Breast epithelium (tissue), 4 donors: Measurements from ENCODE around the gene FER. TPM values are rescaled to one million over a fixed set of nuclear protein-coding genes. Genes with fewer than 3 reads are reported as not detected.

ENCODE experiments used
- DNase-seq, 2 donors: peaks; one replicate each; pipeline ENCODE4 v3.0.0-alpha.2; 2019; ENCODE audit warnings: low spot score in 2 of 2
- H3K27ac ChIP-seq, 2 donors: fragments of 200-600 bp; sonication (generic) in 1 of 2; one replicate each; pipeline ENCODE4 v1.5.1; 2016 to 2019; ENCODE audit warnings: mild to moderate bottlenecking in 1 of 2
- H3K27me3 ChIP-seq, 2 donors: fragments of 200-600 bp; sonication (generic) in 1 of 2; one replicate each; pipeline versions ENCODE4 v1.5.1 to v1.6.0; 2017 to 2019; ENCODE audit warnings: control low read depth in 1 of 2, mild to moderate bottlenecking in 1 of 2
- H3K36me3 ChIP-seq: fragments of 200-600 bp; one replicate; pipeline ENCODE4 v1.5.1; 2019
- H3K4me1 ChIP-seq, 2 donors: fragments of 200-600 bp; sonication (generic); one replicate each; pipeline ENCODE4 v1.5.1; 2016 to 2019; ENCODE audit warnings: control low read depth in 1 of 2
- H3K4me3 ChIP-seq, 3 donors: fragments of 200-600 bp; sonication (generic); 1 replicate in 2 of 3; 2 replicates in 1 of 3; pipeline ENCODE4 v1.5.1; 2016 to 2019; ENCODE audit warnings: mild to moderate bottlenecking in 3 of 3, moderate library complexity in 2 of 3
- H3K9me3 ChIP-seq, 2 donors: fragments of 200-600 bp; sonication (generic) in 1 of 2; one replicate each; pipeline ENCODE4 v1.5.1; 2016 to 2019; ENCODE audit warnings: control low read depth in 1 of 2
- POLR2A ChIP-seq: fragments of 450-650 bp; IDR thresholded peaks from one replicate; pipeline ENCODE4 v1.6.1; 2016; ENCODE audit warnings: antibody characterized with exemption, mild to moderate bottlenecking, moderate library complexity
- POLR2AphosphoS5 ChIP-seq, 3 donors: sonication (generic); formaldehyde crosslinking; IDR thresholded peaks; one replicate each; pipeline ENCODE4 v1.6.1; 2017; ENCODE audit warnings: antibody characterized with exemption in 3 of 3
- intact Hi-C: fragments of 100-400 bp; cut with DNase I; formaldehyde crosslinking; loops from one replicate; pipeline ENCODE4 v1.15.1; 2023; ENCODE audit warnings: low total_unique reads
- total RNA-seq, 3 donors: library from RNA; depleted of rRNA; stranded (reverse); fragments of >200 nt; gene quantifications; one replicate each; pipeline ENCODE4 v1.1.0, GENCODE V29; 2016
- TF ChIP-seq, protein P1 (sequence below), 3 donors: fragments of 450-650 bp; IDR thresholded peaks; one replicate each; pipeline ENCODE4 v1.5.1; 2016 to 2017; ENCODE audit warnings: antibody characterized with exemption in 3 of 3, mild to moderate bottlenecking in 3 of 3, moderate library complexity in 3 of 3

FER gene
- total RNA-seq, 3 donors from 2014 or later: 24.3 to 27.8 (median 27.2) TPM

- Histone ChIP-seq H3K9me3 (no peaks in the 10 kb centered on the region), H3K27me3 (no peaks in the 10 kb centered on the region), H3K27ac (no peak overlapping the region), H3K4me3 (no peak overlapping the region), H3K4me1 (no peaks in the 10 kb centered on the region), H3K36me3 (no peaks in the 10 kb centered on the region)
- DNase-seq: no peak
- no peak for TF ChIP-seq POLR2AphosphoS5 (IDR thresholded peaks at IDR 0.05)
- TF ChIP-seq, protein P1, sequence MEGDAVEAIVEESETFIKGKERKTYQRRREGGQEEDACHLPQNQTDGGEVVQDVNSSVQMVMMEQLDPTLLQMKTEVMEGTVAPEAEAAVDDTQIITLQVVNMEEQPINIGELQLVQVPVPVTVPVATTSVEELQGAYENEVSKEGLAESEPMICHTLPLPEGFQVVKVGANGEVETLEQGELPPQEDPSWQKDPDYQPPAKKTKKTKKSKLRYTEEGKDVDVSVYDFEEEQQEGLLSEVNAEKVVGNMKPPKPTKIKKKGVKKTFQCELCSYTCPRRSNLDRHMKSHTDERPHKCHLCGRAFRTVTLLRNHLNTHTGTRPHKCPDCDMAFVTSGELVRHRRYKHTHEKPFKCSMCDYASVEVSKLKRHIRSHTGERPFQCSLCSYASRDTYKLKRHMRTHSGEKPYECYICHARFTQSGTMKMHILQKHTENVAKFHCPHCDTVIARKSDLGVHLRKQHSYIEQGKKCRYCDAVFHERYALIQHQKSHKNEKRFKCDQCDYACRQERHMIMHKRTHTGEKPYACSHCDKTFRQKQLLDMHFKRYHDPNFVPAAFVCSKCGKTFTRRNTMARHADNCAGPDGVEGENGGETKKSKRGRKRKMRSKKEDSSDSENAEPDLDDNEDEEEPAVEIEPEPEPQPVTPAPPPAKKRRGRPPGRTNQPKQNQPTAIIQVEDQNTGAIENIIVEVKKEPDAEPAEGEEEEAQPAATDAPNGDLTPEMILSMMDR (IDR thresholded peaks at IDR 0.05): no peak
- no peak for TF ChIP-seq POLR2A
- intact Hi-C loops: no loop called here
These were observed 176.8 kb downstream of the FER start for GRCh38 chr5:108924457-108924961.

DNA sequence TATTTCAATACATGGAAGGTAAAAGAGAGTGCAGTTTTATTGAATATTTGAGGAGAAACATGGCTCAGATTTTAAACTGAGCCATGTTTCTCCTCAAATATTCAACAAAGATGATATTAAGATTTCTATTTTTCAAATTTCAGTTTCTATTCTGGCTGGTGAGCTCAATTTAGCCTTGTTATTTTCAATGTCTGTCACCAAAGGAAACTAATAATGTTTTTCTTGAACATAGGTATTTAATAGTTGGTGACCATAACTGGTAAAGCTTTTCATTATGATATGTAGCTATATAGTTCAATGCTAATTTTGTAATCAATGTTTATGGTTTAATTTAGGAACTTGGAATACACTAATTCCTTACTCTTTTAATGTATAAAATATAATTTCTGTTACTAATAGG is 177.4 kb downstream of the FER start:
- H3K9me3 ChIP-seq: no peaks in the 10 kb centered on the region
- no peak for TF ChIP-seq POLR2AphosphoS5 (IDR thresholded peaks at IDR 0.05)
- TF ChIP-seq, protein P1 (IDR thresholded peaks at IDR 0.05): no peak
- no peak for TF ChIP-seq POLR2A
- DNase-seq: no peak
- H3K27ac ChIP-seq: no peak overlapping the region
- H3K4me1 ChIP-seq: no peaks in the 10 kb centered on the region
- no peaks in the 10 kb centered on the region for H3K27me3 ChIP-seq
- intact Hi-C loops: no loop called here
- no peaks in the 10 kb centered on the region for H3K36me3 ChIP-seq
- no peak overlapping the region for H3K4me3 ChIP-seq

DNA sequence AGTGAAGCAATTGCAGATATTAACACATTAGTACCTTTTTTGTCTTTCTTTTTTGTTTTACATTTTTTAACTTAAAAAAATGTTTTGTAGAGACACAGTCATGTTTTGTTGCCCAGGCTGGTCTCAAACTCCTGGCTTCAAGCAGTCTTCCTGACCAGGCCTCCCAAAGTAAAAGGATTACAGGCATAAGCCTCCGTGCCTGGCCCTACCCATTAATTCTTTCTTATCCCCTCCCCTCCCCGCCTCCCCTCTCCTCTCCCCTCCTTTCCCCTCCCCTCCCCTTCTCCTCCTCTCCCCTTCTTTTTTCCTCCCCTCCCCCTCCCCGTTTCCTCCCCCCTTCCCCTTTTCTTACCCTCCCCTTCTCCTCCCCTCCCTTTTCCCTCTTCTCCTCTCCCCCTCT is 182.4 kb downstream of the FER start:
- no peaks in the 10 kb centered on the region for H3K27me3 ChIP-seq
- DNase-seq: no peak
- no peak overlapping the region for H3K27ac ChIP-seq
- no peak overlapping the region for H3K4me3 ChIP-seq
- intact Hi-C loops: no loop called here
- TF ChIP-seq POLR2AphosphoS5 (IDR thresholded peaks at IDR 0.05): no peak
- TF ChIP-seq, protein P1 (IDR thresholded peaks at IDR 0.05): no peak
- H3K9me3 ChIP-seq: peaks cover 0 to 5% of the 10 kb centered on the region in 2 donors
- H3K4me1 ChIP-seq: no peaks in the 10 kb centered on the region
- no peaks in the 10 kb centered on the region for H3K36me3 ChIP-seq

DNA sequence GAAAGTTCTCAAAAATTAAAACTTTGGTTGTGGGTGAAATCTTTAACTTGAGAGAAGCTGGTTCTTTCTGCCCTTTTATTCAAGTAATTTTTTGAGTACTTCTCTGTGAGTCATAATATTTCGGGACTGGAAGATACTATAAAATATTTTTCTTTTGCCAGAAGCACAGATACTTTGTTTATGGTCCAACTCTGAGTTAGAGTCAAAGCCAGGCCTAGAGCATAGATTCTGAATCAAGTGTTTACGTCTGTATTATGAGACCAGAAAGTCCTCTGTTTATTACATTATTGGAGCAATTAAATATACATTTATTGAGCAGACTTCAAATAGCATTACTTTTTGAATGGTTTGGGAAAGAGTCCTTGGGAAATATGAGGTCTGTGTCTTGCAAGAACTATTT is 187.9 kb downstream of the FER start:
- no peaks in the 10 kb centered on the region for H3K4me1 ChIP-seq
- no peak for DNase-seq
- H3K4me3 ChIP-seq: no peak overlapping the region
- intact Hi-C loops: no loop called here
- H3K27ac ChIP-seq: no peak overlapping the region
- peaks cover 0 to 5% of the 10 kb centered on the region in 2 donors for H3K9me3 ChIP-seq
- H3K27me3 ChIP-seq: no peaks in the 10 kb centered on the region
- H3K36me3 ChIP-seq: no peaks in the 10 kb centered on the region
- TF ChIP-seq POLR2AphosphoS5 (IDR thresholded peaks at IDR 0.05): no peak
- TF ChIP-seq, protein P1 (IDR thresholded peaks at IDR 0.05): no peak
- TF ChIP-seq POLR2A: no peak

- H3K27ac ChIP-seq: no peak overlapping the region
- intact Hi-C loops: no loop called here
- H3K9me3 ChIP-seq: peaks cover 0 to 5% of the 10 kb centered on the region in 2 donors
- no peak overlapping the region for H3K4me3 ChIP-seq
- H3K4me1 ChIP-seq: no peaks in the 10 kb centered on the region
- TF ChIP-seq POLR2AphosphoS5 (IDR thresholded peaks at IDR 0.05) (no peak), POLR2A (no peak)
- TF ChIP-seq, protein P1 (IDR thresholded peaks at IDR 0.05): no peak
- H3K27me3 ChIP-seq: no peaks in the 10 kb centered on the region
- no peaks in the 10 kb centered on the region for H3K36me3 ChIP-seq
- no peak for DNase-seq
These were observed 189.5 kb downstream of the FER start for GRCh38 chr5:108937221-108937620.
